HUES64 (cell line): ENCODE data around the gene HIVEP2.

Experiments
- H3K27ac ChIP-seq: 2 replicates; pipeline ENCODE4 v1.7.0; 2013; ENCODE audit warnings: low read depth, low read length, inconsistent platforms
- H3K27me3 ChIP-seq: 2 replicates; pipeline ENCODE4 v1.6.1; 2013; ENCODE audit warnings: mild to moderate bottlenecking, low read length; ENCODE audit not compliant: insufficient read depth
- H3K36me3 ChIP-seq: 2 replicates; pipeline ENCODE4 v1.6.1; 2013; ENCODE audit warnings: mild to moderate bottlenecking, low read length; ENCODE audit not compliant: insufficient read depth
- H3K4me1 ChIP-seq: 2 replicates; pipeline ENCODE4 v1.6.1; 2013; ENCODE audit warnings: mild to moderate bottlenecking, low read length, moderate library complexity; ENCODE audit not compliant: insufficient read depth
- H3K4me3 ChIP-seq: 2 replicates; pipeline ENCODE4 v1.5.1; 2013; ENCODE audit warnings: mild to moderate bottlenecking, low read length, moderate library complexity
- H3K9ac ChIP-seq: 2 replicates; pipeline ENCODE4 v1.6.1; 2013; ENCODE audit warnings: mild to moderate bottlenecking, low read depth, low read length
- H3K9me3 ChIP-seq: 2 replicates; pipeline ENCODE4 v1.6.1; 2013; ENCODE audit warnings: low read depth, low read length; ENCODE audit not compliant: insufficient read depth
- WGBS: fragments of 150-250, 120-280 bp; methylation state at CpG from one replicate; pipeline ENCODE4 v1.1.7; 2013; ENCODE audit warnings: missing lambda C conversion rate; 5-methylcytosine and 5-hydroxymethylcytosine counted together

Gene HIVEP2

DNA sequence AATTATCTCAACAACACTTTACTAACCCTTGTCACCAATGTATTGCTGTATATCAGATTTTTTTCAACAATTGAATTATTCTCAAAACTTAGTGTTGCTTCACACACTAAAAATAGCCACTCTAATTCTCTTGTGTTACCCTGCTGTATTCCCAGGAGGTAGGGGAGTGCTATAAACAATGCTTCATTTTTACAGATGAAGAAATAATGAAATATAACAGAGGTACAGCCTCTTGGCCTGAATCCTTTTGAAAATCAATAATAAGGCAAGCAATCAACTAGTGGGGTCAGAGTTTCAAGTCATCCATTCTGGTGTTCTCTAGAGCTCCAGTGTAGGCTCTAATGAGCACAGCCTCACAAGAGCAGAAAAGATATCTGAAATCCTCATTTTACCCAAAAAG is 10.9 kb downstream of the HIVEP2 start:
- no peaks in the 10 kb centered on the region for H3K36me3 ChIP-seq
- no peaks in the 10 kb centered on the region for H3K4me1 ChIP-seq
- no peak overlapping the region for H3K27ac ChIP-seq
- H3K27me3 ChIP-seq: peaks cover under 1% of the 10 kb centered on the region; the same call in 1 of the 2 replicates
- H3K9me3 ChIP-seq: no peaks in the 10 kb centered on the region
- H3K4me3 ChIP-seq: no peak overlapping the region
- H3K9ac ChIP-seq: no peak overlapping the region

DNA sequence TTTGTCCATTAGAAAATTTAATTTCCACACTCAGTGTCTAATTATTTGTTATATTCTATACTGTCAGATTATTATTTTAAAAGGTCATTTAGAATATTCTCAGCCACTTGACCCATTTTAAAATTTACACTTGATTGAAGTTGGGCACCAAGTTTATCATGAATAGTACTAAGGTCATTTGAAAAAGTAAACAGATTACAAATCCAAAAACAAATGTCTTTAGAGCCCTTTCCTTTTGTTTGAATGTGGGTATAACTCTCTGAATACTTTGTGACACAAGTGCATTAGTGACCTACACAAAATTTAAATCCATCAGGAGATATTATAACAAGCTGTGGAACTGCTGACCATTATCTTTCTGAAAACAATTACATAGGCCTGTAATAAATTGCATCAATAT is 11.3 kb downstream of the HIVEP2 start:
- H3K36me3 ChIP-seq: no peaks in the 10 kb centered on the region
- H3K4me1 ChIP-seq: no peaks in the 10 kb centered on the region
- H3K9me3 ChIP-seq: no peaks in the 10 kb centered on the region
- no peak overlapping the region for H3K9ac ChIP-seq
- H3K4me3 ChIP-seq: no peak overlapping the region
- H3K27me3 ChIP-seq: peaks cover 4% of the 10 kb centered on the region; the same call in 1 of the 2 replicates
- H3K27ac ChIP-seq: no peak overlapping the region

DNA sequence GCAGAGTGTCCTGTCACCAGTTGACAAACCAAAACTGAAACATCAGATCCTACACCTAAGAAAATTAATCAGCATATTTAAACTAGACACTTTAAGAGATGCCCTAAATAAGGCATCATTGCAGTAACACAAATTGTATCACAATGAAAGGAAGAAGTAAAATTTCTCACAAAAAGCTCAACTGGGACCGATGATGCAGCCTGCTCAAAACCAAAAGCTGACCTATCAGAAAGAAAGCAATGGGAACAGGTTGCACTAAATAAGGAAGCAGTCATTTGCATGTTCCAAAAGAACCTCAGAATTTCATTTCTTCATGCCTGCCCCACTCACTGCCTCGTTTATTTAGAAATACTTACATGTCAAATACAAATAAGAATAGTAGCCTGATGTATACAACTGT is 12.1 kb downstream of the HIVEP2 start:
- Histone ChIP-seq H3K4me1 (peaks cover 2% of the 10 kb centered on the region), H3K36me3 (no peaks in the 10 kb centered on the region), H3K4me3 (no peak overlapping the region), H3K27me3 (peaks cover 12% of the 10 kb centered on the region; the same call in 1 of the 2 replicates), H3K9ac (no peak overlapping the region), H3K27ac (no peak overlapping the region), H3K9me3 (no peaks in the 10 kb centered on the region)
- 100% methylated on average over 1 of the region's 2 CpGs for WGBS

DNA sequence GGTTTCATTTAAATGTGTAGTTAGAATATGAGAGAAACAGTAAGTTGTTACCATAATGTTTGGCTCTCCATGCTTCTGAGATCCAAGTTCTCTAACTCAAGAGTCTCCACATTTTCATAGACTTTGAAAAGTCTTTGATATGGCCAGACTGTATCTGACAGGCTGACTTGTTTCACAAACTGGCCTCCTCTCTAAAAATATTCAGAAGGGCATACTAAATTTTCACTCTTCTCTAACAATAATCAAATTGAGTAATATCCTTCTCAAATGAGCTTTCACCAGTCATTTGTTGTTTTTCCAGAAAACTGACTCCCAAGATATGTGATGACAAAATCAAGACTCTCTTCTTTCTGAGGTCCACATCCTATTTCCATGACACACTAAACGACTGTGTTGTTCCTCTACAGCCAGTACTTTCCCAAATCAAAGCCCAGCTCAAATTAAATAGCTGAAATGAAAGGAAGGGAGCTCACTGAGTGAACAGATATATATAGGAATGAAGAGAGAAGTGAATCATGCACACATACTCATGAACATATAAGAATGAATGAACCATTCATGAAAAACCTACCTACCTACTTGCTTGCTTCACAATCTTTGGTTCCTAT is 15.1 kb downstream of the HIVEP2 start:
- Histone ChIP-seq H3K4me3 (no peak overlapping the region), H3K27me3 (peaks cover 21% of the 10 kb centered on the region; the same call in 1 of the 2 replicates), H3K27ac (no peak overlapping the region), H3K9ac (no peak overlapping the region), H3K9me3 (no peaks in the 10 kb centered on the region), H3K36me3 (no peaks in the 10 kb centered on the region), H3K4me1 (peaks cover 21% of the 10 kb centered on the region)
- 63% methylated on average over 1 of the region's 1 CpG for WGBS

DNA sequence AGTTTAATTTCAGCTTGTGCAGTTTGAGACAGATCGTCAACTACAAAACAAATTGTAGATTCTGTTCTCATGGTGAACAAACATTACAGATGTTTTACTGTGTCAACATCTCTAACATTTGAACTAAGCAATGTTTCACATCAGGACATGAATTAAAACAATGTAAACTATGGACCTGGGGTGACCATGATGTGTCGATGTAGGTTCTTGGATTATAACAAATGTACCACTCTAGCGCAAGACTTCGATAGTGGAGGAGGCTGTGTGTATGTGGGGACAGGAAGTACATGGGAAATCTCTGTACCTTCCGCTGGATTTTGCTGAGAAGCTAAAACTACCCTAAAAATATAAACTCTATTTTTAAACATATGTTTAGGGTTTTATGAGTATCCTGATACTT is 17.1 kb downstream of the HIVEP2 start:
- Histone ChIP-seq H3K36me3 (no peaks in the 10 kb centered on the region), H3K9me3 (no peaks in the 10 kb centered on the region), H3K27ac (no peak overlapping the region), H3K4me1 (peaks cover 27% of the 10 kb centered on the region), H3K27me3 (peaks cover 21% of the 10 kb centered on the region; the same call in 1 of the 2 replicates), H3K4me3 (peak overlapping the region; percentile 65), H3K9ac (no peak overlapping the region)
- WGBS: 92% methylated on average over 4 of the region's 5 CpGs

DNA sequence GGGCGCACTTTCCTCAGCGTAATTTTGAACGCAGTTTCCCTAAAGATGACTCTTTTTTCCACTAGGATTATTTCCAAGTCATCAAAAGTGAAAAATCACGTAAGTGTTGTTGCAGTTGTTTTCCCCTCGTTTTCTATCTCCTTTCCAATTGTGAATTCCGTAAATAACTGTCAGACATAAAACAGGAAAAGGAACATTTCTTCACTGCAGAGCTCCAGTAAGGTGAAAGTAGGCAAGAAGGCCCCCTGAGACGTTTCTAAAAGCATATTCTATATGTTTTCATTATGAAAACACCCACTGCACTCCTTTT is 17.8 kb downstream of the HIVEP2 start:
- Histone ChIP-seq H3K36me3 (no peaks in the 10 kb centered on the region), H3K27ac (peak overlapping the region; percentile 47; the same call in 1 of the 2 replicates), H3K4me1 (peaks cover 27% of the 10 kb centered on the region), H3K9me3 (no peaks in the 10 kb centered on the region), H3K27me3 (peaks cover 21% of the 10 kb centered on the region; the same call in 1 of the 2 replicates), H3K9ac (peak overlapping the region; percentile 69), H3K4me3 (peak overlapping the region; percentile 65)
- WGBS: 1% methylated on average over 7 of the region's 7 CpGs

DNA sequence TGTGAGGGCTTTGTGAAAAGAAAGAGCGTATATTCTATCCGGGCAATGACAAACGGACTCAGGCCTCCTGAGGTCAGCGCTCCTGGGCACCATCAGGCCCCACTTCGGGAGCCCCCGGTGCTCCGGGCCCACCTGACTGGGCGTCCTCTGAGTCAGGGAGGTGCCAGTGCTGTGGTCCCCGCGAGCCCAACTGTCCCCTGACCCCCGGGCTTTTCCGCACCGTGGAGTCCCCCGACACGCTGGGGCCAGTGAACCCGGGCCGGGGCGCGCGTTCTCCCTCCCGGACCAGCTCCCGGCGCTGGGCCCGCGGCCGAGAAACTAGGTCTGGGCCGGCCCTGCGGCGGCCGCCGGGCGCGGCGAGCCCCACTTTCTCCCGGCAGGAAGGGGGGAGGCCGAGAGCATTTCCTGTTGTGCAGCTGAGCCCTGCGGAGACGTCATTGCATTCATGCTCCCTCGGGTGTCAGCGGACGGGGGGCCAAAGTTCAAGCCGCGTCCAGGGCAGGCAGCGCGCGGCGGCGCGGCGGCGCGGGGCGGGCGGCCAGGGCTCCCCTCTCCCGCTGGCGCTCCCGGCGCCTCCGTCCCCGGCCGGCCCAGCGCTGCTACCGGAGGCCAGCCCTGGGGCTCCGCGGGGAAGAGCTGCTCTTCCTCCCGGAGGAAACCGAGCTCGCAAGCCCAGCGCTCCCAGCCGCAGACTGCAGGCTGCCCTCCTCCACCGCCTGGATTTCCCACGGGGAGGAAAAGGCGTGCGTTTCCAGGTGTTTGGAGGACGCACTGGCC is 18.3 kb downstream of the HIVEP2 start:
- peaks cover 21% of the 10 kb centered on the region; the same call in 1 of the 2 replicates for H3K27me3 ChIP-seq
- peak overlapping the region; percentile 65 for H3K4me3 ChIP-seq
- peak overlapping the region; percentile 69 for H3K9ac ChIP-seq
- WGBS: 2% methylated on average over 75 of the region's 75 CpGs
- H3K36me3 ChIP-seq: no peaks in the 10 kb centered on the region
- no peaks in the 10 kb centered on the region for H3K9me3 ChIP-seq
- H3K27ac ChIP-seq: peak overlapping the region; percentile 47; the same call in 1 of the 2 replicates
- peaks cover 27% of the 10 kb centered on the region for H3K4me1 ChIP-seq

DNA sequence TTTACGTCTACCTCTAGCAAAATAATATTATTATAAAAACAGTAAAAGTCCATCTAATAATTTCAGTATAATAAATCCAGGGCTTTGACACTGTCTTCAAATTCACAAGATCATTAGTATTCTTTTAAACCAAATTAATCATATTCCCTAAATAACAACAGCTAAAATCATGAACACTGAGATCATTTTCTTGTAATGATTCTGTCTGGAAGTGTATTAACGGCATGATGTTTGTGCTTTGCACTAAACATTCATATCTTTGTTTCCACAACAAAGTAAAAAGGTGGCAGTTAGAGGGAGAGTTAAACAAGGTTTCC is 18.8 kb downstream of the HIVEP2 start:
- Histone ChIP-seq H3K36me3 (no peaks in the 10 kb centered on the region), H3K9me3 (no peaks in the 10 kb centered on the region), H3K9ac (peak overlapping the region; percentile 69; the same call in 1 of the 2 replicates), H3K4me1 (peaks cover 27% of the 10 kb centered on the region), H3K4me3 (peak overlapping the region; percentile 65), H3K27ac (no peak overlapping the region), H3K27me3 (peaks cover 21% of the 10 kb centered on the region; the same call in 1 of the 2 replicates)
- no CpG with 5 or more reads among the region's 2 CpGs for WGBS

DNA sequence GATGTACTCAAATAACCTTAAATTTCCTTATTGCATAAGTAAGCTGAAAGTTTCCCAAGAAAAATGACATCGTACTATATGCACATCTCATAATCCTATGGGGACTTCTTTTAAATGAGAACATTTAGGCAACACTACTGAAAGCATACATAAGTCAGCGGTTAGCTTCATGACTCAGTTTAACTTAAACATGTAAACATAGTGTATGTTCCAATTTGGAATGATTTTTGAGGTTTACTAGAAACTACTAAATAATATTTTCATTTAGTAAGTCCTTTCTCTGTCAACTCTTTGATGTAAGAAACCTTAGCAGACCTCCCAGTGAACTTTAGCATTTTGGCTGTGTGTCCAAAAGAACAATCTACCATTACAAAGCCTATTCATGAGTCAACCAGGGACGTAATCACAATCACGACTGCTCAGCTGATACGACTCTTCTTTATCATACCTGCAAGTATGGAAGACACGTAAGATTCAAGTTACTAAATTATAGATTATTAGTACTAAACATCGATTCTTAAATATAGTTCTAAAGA is 19.3 kb downstream of the HIVEP2 start:
- no peak overlapping the region for H3K4me3 ChIP-seq
- no peaks in the 10 kb centered on the region for H3K9me3 ChIP-seq
- H3K36me3 ChIP-seq: no peaks in the 10 kb centered on the region
- peaks cover 21% of the 10 kb centered on the region; the same call in 1 of the 2 replicates for H3K27me3 ChIP-seq
- no peak overlapping the region for H3K27ac ChIP-seq
- H3K4me1 ChIP-seq: peaks cover 27% of the 10 kb centered on the region
- WGBS: 80% methylated on average over 5 of the region's 7 CpGs
- no peak overlapping the region for H3K9ac ChIP-seq

DNA sequence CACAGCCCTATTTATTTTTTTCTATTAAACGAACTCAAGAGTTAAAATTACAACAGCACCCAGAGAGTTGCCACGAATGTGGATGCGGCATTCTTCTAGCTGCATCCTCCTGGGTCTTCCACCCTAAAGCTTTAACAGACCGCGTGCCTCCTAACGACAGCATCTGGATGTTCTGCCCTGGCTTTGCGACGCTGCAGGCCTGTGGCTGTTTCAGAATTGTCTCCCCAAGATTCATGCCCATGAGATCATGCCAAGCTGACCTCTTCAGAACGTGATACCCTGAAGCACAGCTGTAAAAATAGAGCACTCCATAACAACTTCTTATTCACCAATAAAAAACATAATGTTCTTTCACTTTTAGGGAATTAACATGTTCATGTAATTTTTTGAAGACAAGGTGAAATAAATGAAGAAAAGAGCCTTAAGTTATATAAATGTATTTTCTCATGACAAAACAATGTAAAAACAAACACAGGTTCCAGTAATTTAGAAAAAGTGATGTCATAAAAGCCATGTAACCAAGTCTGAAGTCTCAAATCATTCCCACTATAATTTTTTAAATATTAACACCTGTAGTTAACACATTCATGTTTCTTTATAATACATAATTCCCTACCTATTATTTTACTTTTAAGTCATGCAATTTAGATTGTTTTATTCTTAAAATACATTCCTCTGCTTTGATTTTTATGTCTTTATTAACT is 26.5 kb downstream of the HIVEP2 start:
- Histone ChIP-seq H3K4me3 (no peak overlapping the region), H3K27me3 (no peaks in the 10 kb centered on the region), H3K27ac (no peak overlapping the region), H3K9me3 (no peaks in the 10 kb centered on the region), H3K9ac (no peak overlapping the region), H3K36me3 (no peaks in the 10 kb centered on the region), H3K4me1 (0 out of 2 replicates have a peak, but pooled peaks cover 4% of the 10 kb centered on the region)
- 92% methylated on average over 9 of the region's 9 CpGs for WGBS

DNA sequence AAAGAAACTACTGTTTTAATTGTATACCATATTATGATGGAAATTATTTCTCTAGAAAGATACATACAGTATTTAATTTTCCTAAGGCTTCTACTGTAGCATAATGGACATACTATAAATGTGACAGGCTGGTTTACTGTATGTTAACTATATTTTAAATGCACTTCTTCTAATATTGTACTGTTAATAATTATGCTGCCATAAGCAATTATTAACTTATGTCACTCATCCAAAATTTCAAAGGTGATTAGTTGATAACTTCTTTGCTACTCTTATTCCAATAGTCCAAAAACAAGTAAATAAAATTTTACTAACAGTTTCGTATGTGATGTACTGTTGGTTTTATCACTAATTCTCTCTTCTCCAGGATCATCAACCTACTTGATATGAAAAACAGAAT is 28.1 kb downstream of the HIVEP2 start:
- no CpG with 5 or more reads among the region's 1 CpG for WGBS
- Histone ChIP-seq H3K4me1 (peaks cover 10% of the 10 kb centered on the region; the same call in 1 of the 2 replicates), H3K9me3 (no peaks in the 10 kb centered on the region), H3K27ac (no peak overlapping the region), H3K36me3 (no peaks in the 10 kb centered on the region), H3K27me3 (no peaks in the 10 kb centered on the region), H3K4me3 (no peak overlapping the region), H3K9ac (no peak overlapping the region)
